Measurements from ENCODE around the gene DAND5.

Gene DAND5

GRCh38 chr19:12995596-12996405 lies 26.4 kb downstream of the DAND5 start:
- no peak for DNase-seq

- no peak for DNase-seq
Observed at GRCh38 chr19:12996406-12997094, 27.2 kb downstream of the DAND5 start.

DNA sequence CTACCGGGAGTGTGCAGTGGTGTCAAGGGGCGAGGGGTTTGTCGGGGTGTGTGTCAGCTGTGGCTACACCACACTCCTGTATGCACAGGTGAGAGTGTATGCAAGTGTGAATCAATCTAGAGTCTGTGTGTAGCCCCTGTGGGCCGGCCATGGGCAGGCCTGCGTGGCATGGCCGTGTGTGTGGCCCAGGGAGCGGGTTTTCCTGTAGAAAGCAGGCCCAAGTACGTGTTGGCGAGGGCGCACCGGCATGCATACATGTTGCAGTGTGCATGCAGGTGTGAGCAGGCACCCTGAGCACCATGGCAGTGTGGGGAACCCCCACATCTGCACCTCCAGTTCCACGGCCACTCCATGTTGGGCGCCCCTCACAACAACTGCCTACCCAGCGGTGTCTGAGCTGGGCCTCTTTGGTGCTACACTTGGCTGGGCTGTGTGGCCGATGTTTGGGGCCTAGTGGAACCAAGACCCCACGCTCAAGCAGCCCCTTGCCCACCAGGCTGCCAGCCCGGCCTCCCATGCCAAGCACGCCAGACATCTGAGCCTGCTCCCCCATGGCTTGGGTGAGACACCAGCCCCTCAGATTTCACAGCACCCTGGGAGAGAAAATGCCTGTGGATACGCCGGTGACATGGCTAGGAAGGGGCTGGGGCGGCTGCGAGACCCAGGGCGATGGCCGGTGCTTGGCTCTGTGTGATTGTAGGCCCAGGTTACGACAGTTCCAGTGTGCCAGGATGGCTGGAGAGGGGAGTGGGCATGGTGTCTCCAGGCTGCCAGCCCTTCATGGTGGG lies 28.0 kb downstream of the DAND5 start:
- no peak for DNase-seq

DNA sequence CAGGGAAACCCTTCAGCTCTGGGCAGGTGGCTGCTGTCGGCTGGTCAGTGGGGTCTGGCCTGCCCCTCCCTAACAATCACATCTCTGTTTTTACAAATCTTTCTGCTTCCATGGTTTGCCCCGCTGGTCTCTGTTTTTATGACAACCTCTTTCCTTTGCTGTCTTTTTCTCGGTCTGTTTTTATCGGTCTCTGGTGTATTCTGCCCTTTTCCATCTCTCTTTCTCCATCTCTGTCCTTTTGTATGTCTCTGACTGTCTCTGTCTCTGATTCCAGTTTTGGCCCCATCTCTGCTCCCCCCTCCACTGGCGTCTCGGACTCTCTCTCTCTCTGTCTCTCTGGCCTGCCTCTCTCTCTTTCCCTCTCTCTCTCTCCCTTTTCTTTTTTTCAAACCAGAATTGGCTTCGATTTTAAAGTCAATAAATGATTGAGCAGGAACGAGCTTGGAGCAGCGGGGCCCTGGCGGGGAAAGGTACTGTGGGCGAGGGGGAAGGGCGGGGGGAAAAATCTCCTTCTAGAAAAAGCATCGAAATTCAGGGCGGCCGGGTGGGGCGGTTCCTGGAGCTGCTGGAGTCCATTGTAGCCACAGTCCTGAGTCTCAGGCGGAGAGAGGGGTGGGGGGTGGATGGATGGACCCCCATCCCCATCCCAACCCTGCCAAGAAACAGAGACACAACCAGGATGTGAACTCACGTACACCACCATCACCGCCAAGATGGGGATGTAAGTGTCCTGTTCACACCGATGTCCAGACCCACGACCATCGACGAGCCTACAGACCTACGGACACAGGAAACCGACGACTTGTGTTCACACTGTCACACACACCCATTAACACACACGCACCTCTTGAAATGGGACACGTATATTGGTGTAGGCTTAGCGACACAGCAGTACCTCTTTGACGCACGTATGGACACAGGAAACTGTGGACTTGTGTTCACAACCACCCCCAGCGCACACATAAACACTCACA lies 28.9 kb downstream of the DAND5 start:
- no peak for DNase-seq

- DNase-seq: no peak
Observed at GRCh38 chr19:13001166-13001501, 31.8 kb downstream of the DAND5 start.

GRCh38 chr19:13001502-13002165 lies 32.3 kb downstream of the DAND5 start:
- no peak for DNase-seq

DNA sequence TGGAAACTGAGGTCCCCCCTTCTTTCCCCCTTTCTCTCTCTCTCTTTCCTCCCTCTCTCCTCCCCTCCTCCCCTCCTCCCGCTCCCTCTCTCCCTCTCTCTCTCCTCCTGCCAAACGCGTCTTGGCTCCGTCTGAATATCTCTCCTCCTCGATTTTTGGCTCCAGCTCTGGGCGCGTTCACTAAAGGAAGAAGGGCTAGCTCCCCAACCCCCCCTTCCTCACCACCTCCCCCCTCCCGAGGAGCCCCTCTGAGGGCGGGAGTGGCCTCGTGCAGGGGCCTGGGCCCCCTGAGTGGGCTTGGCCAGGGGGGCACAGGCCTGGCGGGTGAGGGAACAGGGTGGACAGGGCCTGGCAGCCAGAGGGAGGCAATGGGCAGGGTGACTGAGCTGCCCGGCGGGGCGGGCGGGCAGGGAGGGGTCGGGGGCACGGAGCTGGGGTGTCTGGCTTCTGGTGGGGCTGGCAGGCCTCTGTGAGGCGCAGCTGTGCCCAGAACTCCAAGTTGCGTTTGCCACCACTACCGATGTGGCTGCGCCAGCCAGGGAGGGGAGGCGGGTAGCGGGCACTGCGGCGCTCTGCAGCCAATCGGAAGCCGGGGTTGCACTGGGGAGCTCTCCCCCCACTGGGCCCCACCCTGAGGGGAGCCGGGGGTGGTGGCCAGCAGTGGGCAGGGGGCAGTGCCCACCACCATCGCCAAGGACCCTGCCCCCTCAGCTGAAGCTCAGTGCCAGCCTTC lies 33.0 kb downstream of the DAND5 start:
- DNase-seq: no peak

DNA sequence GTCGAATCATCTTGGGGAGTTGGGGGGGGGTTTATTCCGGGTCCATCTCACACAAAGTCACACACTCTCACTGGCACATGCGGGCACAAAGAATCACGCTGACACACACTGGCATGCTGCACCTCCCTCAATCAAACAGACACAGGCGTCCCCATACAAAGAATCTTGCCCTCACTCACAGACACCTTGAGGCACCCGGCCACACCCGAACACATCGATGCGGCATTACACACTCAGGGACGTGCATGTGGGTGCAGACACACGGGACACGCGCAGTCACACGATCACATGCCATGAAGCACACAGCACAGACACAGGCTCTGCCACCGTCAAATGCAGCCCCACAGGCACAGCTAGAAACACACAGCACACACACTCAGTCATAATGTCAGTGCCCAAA lies 33.7 kb downstream of the DAND5 start:
- DNase-seq: no peak

DNA sequence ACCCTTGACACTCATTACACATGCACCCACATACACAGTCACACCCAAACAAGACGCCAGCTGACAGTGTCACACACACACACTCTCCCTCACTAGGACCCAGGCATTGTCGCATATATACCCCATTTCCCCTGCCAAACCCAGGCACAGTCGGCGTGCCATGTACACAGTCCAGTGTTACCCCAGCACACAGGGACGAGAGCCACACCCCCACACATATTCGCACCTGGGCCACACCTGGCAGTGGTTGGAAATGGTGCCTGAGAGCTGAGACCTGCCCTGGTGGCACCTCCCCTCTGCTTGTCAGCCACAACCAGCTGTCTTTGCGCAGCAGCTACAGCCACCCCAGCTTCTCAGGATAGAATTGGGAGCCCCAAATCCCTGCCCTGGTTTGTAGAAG lies 34.9 kb downstream of the DAND5 start:
- DNase-seq: no peak

DNA sequence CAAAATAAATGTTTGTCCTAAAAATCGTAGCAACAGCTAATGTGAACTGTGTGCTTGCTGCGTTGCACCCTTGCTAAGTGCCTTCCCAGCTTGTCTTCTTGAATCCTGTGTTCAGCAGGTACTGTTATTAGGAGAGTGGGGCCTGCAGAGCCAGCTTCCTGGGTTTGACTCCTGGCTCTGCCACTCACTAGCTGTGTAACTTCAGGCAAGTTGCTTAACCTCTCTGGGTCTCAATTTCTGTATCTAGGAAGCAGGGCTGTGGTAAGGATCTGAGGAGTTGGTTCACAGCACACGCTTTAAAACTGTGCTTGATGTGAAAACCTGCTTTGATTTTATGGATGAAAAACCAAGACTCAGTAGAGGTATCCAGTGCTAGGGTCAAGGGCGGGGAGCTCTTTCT lies 35.9 kb downstream of the DAND5 start:
- no peak for DNase-seq

- no peak for DNase-seq
Observed at GRCh38 chr19:13005861-13006370, 36.5 kb downstream of the DAND5 start.

DNA sequence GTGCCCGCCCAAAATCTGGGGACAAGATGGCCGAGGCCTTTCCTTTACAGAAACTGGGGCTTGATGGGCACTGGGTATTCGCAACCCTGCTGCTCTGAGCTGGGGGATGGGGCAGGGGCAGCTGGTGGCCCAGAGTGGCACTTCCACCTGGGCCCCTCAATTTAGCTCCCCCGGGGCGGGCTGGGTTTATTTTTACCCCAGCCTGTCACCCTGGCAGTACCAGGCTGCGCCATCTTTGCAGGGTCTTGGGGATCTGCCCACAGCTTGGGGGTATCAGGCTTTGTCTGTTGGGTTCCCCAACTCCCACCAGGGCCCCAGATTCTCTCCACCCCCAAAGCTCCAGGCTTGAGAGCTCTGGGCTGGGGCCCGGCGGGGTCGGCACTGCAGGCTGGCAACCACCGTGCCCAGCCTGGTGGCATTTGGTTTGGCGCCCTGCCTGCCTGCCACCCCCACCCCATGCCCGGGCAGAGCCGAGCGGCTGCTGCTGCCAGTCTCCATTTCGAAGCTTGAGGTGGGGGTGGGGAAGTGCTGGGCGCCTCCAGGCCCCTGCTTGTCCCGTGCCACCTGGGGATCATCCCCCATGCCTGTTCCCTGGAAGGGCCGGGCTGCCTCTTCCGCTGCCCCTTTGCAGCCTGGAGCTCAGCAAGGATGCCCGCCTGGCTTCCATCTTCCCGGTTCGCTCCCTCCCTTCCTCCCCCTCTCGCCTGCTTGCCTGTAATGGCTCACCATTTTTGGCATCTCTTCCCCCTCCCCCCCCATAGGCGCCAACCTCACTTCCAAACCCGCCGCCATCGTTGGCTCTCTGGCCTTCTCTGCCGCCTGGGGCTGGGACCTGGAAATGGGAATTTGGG lies 37.3 kb downstream of the DAND5 start:
- DNase-seq: no peak

DNA sequence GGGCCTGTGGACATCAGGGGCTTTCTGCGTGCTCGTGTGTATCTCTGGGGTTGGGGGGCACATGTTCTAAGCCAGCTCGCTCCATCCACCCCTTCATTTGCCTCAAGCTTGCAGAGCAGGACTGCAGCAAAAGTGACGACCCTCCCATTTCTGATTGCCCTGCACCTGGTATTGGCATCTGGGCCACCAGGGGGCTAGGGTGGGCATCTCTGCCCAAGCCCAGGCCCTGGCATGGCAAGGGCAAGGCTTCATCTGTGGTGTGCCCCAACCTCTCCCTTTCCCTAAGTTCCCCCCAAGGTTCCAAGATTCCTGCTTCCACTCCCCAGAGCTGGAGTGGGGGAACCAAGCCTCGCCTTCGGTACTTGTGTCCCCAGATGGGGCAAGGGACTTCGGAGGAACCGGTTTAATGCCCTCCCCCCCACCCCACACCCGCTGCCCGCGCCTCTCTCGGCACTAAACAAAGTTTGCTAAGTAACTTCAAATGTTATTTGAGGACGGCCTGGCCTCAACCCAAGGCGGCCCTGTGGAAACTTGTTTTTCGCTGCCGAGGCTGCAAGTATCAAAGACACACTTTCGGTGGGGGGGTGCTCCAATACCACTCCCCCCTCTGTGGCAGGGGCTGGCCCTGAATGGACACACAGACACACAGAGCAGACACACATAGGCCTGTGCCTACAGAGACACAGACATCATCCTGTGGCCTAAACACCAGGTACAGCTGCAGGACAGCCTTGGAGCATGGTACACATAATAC lies 38.1 kb downstream of the DAND5 start:
- no peak for DNase-seq

GRCh38 chr19:13008926-13009787 lies 39.8 kb downstream of the DAND5 start:
- DNase-seq: no peak

DNA sequence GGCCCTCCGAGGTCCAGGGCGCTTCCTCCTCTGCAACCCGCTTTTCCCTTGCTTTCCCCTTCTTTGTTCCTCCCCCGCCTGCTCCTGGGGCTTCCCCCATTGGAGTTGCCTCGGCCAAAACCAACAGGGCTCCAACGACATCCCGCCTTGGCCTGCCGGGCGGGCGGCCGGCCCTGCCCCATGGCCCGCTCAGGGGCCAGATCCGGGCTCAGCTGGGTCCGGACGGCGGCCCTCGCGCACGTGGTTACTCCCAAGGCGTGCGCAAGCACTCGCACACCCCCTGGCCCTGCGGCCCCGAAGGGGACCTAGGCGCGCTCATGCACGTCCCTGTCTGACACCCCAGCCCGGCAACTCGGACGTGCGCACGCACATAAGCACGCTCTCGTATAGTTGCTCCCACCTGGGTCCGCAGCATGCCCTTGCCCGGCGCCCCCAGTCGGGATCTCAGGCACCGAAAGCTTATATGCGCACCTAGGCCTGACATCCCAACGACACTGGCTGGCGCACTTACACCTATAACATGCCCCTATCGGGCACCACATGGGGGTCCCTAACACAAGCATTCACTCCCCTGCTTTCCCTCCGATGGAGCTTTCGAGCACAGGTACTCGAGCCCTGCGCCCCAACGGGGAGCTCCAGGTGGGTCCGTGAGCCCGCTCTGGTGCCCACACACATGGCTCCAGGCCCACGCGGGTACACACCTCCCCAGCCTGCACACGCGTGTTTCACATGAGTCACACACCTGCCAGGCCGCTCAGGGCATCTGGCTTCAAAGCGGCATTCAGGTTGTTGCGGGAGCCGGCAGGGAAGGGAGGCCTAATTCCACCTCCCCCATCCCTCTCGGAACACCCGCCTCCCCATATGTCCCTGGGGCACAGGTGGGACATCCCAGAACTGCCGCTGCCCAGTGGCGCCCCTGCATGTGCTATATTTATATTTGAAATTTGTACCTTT lies 40.9 kb downstream of the DAND5 start:
- DNase-seq: no peak

DNA sequence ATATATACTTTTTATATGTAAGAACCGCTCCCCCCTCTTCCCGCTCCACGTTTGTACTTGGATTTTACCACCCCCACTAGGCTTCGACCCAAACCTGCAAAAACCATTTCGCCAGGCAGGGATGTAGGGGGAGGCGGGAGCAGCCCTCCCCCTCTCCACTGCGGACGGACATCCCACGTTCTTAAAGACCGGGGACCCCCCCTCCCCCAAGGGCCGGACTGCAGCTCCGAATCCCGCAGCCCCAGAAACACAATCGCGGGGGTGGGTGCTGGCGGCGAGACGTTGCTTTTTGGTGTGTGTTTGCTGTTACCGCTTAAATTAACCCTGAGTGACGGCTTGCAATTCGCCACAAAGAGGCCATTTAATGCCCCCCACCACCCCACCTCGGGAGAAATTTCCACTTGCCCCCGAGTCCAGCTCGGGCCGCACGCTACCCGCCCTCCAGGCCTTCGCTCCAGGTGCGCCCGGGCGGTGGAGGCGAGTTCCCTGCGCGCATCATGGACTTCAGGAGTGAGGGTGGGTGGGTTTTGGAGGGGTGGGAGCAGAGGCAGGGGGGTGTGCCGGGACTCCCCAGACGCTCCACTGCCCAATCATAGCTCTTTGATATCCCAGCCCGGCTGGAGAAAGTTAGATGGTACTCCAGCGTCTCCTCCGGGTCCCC lies 41.7 kb downstream of the DAND5 start:
- DNase-seq: no peak
